SIG-M5 treated with dmso at 0.1 percent for 504 hours (cell line): Measurements from ENCODE around the gene IL18R1.
"Not testable (repeated sequence)": the region's sequence is repeated elsewhere in the genome, so short reads cannot be mapped to it uniquely, and the experiment has no call there.

ENCODE experiments used
- DNase-seq: peaks from one replicate; lab custom pipeline; 2025; ENCODE audit not compliant: unreplicated experiment; lab: John Stamatoyannopoulos, UW

IL18R1 gene, protein sequence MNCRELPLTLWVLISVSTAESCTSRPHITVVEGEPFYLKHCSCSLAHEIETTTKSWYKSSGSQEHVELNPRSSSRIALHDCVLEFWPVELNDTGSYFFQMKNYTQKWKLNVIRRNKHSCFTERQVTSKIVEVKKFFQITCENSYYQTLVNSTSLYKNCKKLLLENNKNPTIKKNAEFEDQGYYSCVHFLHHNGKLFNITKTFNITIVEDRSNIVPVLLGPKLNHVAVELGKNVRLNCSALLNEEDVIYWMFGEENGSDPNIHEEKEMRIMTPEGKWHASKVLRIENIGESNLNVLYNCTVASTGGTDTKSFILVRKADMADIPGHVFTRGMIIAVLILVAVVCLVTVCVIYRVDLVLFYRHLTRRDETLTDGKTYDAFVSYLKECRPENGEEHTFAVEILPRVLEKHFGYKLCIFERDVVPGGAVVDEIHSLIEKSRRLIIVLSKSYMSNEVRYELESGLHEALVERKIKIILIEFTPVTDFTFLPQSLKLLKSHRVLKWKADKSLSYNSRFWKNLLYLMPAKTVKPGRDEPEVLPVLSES

DNA sequence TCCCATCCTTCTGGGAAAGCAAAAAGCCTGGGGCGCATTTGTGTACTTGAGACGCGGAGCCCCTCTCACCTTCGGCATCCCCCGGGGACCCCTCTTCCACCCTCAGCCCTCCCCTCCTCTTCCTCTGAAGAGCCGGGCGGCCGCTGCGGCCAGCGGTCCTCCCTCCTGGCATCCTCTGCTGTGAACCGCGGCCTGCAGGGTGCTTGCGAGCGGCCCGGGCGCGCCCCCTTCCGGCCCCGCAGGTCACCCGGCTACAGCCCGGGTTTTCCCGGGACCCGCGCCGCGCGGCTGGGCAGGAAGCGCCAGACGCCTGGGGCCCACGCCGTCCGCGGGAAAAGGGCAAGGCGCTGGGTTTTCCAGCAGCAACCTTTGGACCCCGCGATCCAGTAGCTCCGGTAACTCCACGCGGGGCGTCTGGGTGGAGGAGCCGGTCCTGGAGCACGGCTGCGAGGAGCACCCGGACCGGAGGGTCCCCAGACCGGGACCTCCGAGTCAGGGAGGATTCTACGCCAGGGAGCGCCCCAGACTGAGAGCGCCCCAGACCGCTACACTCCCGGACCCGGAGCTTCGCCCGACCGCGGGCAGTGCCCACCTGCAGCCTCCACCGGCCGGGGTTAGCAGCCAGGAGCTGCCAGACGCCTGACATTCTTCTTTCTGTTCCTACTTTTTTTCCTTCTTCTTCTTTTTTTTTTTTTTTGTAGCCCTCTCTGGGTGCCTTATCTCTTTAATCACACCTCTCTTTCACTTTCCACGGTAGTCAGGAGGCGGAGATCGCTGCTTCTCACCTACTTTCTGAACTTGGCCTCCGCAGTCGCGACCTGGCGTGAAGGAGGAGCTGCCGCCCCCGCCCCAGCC lies at the start of gene IL18R1:
IL18R1 (plus strand) TSS at position 271 of the 855 bp plus-strand sequence. CDS start 6,865 bp downstream, outside the sequence.
- DNase-seq: peak; percentile 55

DNA sequence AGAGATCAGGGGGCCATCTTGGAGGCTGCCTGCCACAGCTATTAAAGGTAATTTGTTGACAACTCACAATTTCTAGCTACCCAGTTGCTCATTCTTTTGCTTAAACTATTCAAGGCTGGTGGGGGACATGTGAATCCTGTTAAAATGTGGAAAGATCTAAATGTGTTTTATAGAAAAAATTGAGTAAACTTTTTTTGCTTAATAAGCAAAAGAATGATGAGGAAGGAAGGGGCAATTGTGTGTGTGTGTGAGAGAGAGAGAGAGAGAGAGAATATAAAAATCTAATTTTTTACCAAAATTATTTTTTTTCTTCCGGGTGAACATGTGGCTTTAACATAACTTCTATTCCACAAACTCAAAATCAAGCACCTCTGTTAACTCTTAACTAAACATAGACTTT lies 49.5 kb upstream of the IL18R1 start:
- DNase-seq: no peak

DNA sequence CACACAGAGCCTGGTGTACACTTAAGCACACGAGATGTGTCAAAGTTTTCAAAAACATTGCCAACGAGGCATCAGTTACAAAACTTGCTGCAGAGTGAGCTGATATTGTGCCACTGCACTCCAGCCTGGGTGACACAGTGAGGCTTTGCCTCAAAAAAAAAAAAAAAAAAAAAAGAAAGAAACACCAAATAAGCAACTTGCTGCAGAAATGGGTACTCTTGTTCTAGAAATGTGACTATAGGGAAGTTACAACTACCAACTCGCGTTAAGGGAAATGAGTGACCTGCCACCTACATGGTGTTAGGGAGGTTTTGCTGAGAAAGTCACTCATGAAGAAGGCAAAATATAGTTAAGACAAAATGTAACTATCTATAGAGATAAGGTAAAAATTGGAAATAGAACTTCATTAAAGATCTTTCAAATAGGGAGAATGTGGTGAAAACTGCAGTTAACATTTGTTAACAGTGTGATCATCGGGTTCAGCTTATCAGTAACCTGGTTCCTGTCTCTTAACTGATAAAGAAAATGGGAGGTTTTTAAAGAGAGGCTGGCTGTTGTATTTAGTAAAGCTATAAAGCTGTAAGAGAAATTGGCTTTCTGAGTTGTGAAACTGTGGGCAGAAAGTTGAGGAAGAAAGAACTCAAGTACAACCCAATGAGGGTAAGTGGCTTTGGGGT lies 44.5 kb upstream of the IL18R1 start, which contains the start of gene IL1RL1:
IL1RL1 (plus strand) TSS at position 600 of the 677 bp plus-strand sequence. CDS start 26,702 bp downstream, outside the sequence.
- DNase-seq: no peak

DNA sequence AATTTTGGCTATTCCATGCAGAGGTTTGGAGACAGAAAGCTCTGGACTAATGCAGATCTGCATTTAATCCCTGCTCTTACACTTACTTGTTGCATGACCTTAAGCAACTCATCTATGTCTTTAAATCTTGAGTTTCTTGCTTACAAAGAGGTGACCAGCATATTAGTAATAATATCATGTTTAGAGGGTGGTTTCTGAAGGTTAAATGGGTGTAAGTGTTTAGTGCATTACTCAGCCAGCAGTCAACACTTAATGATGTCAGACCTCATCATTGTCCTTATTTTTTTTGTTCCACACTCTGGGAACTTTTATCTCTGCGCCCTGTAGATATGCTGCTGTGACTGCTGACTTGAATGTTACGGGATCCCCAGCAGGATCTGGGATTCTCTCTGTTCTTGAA lies 42.6 kb upstream of the IL18R1 start:
- DNase-seq: no peak

DNA sequence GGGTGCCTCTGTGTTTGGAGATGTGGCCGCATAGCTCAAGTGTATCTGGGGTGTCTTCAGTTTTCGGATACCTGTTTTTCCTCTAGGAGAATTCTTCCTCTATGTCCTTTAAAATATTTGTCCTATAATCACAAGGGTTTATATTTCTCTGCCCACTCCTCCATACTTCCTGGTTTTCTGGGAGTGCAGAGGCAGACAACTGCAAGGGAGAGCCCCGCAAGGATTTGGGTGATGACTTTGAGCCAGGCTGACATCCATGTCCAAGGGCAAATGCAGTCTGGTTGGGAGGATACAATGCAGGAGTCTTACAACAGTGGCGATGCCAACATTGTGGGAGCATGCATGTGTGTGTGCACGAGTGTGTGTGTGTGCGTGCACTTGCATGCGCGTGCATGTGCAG lies 42.1 kb upstream of the IL18R1 start:
- DNase-seq: no peak

DNA sequence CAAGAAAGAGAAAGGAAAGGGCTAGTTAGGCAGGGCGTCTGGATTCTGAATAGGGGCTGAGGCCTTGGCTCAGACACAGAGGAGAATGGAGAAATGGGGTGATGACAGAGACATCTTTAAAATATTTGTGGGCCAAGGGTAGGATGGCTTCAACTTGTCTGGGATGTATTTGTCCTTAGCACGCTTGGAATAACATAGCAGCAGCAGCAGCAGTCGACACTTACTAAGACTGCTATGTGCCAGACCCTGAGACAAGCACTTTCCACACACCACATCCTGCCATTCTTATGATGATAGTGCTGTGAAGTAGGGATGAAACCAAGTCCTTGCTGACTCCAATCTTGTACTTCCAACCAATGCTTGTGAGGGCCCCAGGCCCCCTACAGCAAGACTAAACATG lies 41.6 kb upstream of the IL18R1 start:
- DNase-seq: no peak

DNA sequence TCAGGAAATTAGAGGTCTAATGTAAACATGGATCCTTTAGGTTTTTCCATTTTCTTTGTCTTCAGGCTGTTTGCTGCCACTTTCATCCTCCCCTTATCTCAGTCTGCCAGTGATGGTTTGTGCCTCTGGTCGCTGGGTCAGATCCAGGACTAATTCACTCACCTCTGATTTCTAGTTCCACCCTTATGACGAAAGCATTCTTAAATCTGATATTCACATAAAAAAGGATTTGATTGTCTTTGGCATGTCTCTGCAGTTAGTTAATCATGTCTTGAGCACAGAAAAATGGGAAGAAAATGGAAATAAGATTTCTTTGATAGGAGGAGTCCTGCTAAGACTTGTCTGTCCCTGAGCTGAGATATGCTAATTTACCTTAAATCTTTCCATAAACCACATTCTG lies 39.7 kb upstream of the IL18R1 start:
- DNase-seq: no peak

DNA sequence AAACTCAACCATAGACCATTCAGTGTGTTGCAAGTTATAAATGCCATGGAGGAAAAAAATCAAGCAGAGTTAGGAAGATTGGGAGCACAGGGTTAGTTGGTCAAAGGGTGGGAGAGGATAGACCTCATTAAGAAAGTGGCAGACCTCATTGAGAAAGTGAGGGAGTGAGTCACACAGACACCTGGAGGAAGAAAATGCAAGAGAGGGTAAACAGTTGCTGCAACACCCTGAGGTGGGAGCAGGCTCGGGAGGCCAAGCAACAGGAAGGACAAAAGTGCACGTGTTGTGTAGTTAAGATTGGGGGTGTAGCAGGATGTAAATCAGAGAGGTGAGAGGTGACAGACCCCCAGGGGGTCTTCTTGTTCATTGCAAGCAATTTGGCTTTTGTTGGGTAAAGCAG lies 37.9 kb upstream of the IL18R1 start:
- no peak for DNase-seq

DNA sequence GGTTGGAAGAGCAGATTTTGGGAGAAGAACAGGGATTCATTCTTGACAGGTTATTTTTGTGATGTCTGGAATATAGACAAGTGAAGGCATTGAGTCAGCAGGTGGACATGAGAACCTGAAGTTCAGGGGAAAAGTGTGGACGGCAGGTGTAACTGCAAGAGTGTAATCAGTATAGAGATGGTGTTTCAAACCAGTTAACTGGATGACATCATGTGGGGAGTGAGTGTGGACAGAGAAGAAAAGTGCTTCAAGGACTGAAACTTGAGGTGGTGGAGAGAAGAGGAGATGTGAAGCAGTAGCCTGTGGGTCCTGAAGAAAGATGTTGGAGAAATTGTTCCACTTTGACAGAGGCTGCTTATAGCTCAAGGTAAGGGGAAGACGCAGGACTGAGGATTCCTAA lies 37.2 kb upstream of the IL18R1 start:
- DNase-seq: no peak

DNA sequence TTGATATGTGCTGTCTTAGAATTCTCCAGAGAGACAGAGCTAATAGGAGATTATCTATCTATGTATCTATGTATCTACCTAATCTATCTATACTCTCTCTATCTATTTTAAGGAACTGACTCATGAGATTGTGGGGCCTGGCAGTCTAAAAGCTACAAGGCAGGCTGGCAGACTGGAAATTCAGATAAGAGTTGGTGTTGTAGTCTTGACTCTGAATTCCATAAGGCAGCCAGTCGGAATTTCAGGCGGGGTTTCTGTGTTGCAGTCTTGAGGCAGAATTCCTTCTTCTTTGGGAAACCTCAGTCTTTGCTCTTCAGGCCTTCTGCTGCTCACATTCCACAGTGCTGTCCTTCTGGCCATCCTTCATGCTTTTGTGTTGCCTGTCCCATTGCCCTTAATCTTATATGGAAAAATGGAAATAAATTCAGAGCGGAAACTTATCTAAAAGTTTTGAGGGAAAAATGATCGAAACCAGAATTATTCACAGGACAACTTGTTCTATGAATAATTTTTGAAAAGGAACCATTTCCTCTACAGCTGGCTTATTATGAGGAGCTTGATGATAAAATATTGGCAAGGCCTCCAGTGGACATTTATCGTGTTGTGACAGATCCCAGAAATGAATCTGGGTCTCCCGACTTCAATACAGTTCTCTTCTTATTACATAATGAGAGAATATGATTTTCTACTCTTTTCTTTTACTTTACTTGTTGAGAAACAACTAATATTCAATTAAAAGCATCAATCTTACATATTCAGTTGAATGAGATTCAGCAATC lies 33.5 kb upstream of the IL18R1 start:
- DNase-seq: no peak

DNA sequence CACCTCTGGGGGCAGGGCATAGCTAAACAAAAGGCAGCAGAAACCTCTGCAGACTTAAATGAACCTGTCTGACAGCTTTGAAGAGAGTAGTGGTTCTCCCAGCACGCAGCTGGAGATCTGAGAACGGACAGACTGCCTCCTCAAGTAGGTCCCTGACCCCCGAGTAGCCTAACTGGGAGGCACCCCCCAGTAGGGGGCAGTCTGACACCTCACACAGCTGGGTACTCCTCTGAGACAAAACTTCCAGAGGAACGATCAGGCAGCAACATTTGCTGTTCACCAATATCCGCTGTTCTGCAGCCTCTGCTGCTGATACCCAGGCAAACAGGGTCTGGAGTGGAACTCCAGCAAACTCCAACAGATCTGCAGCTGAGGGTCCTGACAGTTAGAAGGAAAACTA lies 30.7 kb upstream of the IL18R1 start:
- not testable (repeated sequence) for DNase-seq

DNA sequence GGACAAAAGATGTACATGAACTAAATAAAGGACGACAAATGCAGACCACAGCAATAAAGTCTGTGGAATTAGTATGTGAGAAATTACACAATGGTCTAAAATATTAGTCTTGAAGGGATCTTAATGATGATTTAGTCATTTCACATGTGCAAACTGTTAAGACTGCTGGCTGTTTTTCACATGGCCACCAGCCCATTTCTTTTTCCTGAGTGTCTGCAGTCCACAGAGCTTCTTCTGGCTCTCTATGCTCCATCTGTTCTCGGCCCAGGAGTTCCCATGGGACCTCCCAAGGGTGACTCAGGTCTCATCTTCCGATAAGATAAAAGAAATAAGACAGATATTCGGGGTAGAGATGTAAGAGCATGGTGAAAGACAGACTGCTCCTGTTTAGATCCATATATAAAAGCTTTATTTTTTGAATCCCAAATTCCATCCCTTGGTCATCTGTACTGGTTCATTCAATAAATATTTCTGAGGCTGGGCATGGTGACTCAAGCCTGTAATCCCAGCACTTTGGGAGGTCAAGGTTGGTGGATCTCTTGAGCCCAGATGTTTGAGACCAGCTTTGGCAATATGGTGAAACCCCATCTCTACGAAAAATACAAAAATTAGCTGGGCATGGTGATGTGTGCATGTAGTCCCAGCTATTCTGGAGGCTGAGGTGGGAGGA lies 24.1 kb upstream of the IL18R1 start:
- no peak for DNase-seq

DNA sequence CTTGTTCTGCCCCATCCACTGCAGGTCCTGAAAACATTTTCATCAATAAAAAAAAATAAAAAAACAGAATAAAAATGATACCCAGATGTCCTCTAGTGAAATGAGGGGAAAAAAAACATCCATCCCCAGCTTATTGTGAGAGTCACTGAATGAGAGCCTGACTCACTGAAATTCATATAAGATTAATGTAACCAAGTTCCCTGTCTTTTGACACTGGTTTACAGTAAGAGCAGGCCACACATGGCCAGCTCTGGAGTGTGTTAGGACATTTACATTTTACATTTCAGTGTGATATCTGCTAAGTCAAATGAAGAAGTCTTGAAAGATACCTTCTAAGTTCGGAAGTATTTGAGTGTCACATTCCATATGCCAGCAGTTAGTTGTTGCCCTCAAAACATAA lies 21.1 kb upstream of the IL18R1 start:
- no peak for DNase-seq

DNA sequence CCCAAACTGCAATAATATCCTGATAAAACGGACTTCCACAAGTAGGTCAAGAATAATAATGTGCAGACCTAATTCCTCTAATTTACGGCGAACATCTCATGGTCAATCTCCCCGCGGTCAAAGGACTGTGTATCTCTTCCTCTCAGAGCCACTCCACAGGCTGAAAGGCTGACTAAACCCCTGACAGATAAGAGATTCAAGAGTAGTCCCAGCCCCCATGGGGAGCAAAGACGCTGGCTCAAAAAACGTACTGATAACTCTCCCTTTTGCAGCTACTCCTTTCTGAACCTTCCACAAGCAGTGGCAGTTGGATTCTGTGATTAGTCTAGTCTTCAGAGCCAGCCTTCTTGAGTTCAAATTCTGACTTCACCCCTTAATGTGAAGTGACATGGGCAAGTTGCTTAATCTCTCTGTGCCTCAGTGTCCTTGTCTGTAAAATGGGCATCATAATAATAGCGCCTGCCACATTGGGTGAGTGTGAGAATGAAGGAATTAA lies 19.7 kb upstream of the IL18R1 start:
- no peak for DNase-seq

DNA sequence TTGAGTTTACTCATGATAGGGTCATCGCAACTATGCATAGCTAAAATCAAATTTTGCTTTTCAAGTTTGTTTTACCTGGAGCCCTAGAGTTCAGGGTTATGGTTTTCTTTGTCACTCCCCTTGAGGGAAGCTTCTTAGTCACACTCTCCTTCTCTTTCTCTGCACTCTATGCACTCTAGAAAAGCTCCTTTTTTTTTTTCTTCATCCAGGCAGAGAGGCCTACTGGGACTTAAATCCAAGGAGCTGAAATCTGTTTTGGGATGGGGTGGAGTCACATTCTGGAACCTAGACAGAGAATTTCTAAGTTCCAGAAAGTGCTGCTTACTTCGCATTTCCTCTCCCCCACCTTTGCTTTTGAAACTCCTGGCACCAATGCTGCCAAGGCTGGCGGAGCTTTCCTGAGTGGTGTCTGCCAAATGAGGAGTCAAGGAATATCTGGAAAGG lies 19.1 kb upstream of the IL18R1 start:
- DNase-seq: no peak

DNA sequence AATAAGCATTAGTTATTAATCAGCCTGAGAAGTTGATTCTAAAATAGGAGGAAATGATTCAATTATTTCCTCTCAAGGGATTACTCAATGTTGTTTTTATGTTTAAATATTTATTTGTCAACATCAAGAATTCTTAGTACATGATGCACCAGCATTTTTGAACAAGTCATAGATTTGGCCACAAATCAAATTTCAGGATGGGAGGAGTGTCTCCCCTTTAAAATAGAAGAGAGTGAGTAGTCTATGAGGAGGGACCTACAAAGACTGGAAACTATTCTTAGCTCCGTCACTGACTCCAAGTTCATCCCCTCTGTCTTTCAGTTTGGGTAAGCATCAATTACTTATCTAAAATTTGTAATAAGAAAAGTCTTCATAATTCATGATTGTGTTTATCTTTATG lies 18.6 kb upstream of the IL18R1 start:
- DNase-seq: no peak

DNA sequence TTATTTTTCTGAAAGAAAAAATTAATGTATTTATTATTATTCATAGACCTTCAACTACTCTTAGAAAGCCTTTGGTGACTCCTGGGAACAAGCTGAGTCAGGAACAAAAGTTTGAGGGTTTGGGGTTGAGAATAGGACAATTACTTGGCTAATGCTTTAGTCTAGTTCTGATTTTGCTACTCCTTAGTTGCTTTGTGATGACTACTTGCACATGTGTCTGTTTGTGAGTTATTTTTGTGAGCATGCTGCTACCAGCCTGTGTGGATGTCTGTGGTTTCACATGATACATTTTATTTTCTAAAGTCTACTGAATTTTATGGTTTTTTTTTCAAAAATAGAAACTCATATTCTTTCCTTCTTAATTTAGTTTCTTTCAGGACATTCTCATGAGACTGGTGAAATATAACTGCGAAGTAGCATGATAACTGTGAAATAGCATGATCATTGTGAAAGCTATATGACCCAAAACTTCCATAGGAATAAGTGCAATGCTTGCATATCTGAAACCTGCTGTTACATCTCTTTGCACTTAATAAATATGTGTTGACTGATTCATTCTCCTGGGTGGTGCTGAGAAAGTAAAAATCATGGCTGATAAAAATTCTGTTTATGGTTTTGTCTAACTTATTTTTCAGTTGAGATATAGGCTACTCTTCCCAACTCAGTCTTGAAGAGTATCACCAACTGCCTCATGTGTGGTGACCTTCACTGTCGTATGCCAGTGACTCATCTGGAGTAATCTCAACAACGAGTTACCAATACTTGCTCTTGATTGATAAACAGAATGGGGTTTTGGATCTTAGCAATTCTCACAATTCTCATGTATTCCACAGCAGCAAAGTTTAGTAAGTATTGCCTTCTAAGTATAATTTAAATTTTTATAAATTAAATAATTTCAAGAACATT lies 17.9 kb upstream of the IL18R1 start:
- DNase-seq: no peak

DNA sequence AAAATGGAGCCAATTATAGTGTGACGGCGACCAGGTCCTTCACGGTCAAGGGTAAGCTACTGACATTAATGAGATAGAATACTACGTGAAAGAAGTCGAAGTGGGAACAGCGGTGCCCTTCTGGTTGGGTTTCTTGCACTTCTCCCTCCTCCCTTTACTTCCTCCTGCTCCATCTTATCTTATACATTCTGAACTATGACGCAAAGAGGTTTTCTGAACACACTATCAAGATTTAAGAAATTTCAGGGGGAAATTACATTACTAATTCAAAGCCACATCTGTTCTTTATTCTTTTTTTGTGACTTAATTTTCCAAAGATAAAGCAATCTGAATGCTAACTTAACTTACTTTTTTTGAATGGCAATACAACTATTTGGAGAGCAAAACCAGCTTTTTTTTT lies 14.8 kb upstream of the IL18R1 start:
- DNase-seq: no peak

DNA sequence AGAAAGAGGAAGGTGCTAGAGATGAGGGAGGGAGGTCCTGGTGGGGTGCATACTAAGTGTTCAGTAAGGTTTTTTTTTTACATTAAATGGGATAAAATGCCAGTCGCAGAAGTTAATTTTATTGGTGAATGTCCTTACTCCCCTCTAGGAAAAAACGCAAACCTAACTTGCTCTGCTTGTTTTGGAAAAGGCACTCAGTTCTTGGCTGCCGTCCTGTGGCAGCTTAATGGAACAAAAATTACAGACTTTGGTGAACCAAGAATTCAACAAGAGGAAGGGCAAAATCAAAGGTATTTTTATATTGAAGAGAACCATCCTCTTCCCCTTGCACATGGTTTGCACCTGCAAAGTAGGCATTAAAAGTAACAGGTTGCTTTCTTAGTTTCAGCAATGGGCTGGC lies 12.7 kb upstream of the IL18R1 start:
- DNase-seq: no peak
